HG02642 (cell line): ENCODE measurements around the gene EXT2.

Source experiments
- ATAC-seq: cut with Tn5 transposase; IDR thresholded peaks from one replicate; pipeline ENCODE4 v1.9.1; 2021; ENCODE audit warnings: mild to moderate bottlenecking; ENCODE audit not compliant: unreplicated experiment, poor library complexity

Gene EXT2

DNA sequence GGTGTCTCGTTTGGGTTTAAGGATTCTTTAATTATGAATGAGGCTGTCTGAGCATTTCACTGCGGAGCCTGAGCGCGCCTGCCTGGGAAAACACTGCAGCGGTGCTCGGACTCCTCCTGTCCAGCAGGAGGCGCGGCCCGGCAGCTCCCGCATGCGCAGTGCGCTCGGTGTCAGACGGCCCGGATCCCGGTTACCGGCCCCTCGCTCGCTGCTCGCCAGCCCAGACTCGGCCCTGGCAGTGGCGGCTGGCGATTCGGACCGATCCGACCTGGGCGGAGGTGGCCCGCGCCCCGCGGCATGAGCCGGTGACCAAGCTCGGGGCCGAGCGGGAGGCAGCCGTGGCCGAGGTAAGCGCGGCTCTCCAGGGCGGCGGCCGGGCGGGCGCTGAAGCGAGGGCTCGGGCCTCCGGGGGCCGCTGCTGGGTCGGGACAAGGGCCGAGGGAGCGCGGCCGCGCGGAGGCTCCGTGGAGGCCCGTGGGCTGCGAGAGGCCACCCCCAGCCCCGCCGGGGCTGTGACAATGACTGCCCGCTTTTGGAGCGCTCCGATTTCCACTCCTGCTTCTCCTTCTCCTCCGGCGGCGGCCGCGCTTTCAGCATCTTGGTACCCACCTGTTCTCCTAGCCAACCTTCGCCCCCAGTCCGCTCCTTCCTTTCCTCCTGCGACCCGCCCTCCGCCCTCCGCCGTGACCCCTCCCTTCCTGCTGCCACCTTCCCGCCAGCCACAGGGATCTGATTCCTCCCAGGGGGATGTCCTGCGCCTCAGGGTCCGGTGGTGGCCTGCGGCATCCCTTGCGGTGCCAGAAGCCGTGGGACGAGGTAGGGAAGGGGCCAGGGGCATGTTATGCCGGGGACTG, at the start of gene EXT2:
EXT2 (plus strand) TSS at position 173 of the 854 bp plus-strand sequence. CDS start 12,035 bp downstream, outside the sequence.
- ATAC-seq, result peak; percentile 94

DNA sequence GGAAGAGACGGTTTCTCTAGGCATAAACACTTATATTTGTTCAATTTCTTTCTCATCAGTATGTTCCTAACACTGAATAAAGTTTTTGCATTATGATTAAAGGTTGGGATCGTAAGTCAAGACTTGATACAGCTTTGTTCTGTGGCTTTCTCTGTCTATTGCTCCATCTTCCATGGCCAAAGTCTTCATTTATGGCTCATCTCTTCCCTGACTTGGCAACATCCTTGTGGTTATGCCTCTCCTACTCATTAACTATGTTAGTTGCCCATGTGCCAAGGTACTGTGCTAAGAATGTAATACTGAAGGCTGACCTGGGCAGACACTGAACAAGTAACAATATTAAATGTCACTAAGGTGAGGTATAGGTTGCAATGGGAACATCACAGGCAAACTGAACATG, 49.3 kb upstream of the EXT2 start:
- no peak for ATAC-seq

DNA sequence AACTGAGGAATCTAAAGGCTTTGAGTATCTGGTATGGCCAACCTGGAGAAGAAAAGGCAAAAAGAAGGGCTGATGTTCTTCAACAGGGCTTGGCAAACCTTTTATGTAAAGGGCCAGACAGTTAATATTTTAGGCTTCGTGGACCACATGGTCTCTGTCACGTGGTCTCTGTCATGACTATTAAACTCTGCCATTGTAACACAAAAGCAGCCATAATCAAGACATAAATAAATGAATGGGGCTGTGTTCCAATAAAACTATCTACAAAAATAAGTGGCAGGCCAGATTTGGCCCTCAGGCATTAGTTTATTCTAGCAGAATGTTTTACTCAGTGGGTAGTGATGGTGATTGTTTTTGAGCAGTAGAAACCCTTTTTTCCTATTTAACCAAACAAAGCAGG, 48.2 kb upstream of the EXT2 start:
- no peak for ATAC-seq

DNA sequence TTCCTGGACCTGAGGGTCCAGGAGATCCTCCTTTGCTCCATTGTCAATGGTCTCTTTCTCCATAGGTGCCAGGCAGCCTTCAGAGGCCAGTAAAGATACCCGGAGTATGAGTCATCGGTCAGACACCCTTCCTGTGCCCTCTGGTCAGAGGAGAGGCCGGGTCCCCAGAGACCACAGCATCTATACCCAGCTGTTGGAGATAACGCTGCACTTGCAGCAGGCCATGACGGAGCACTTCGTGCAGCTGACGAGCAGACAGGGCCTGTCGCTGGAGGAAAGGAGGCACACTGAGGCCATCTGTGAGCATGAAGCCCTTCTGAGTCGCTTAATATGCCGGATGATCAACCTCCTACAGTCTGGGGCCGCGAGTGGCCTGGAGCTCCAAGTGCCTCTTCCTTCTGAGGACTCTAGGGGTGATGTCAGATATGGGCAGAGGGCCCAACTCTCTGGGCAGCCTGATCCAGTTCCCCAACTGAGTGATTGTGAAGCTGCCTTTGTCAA, 47.5 kb upstream of the EXT2 start, which contains the start of gene ACCSL:
ACCSL (plus strand) TSS at position 51 of the 501 bp plus-strand sequence; CDS start at position 107, 56 bp downstream.
- ATAC-seq, result no peak

DNA sequence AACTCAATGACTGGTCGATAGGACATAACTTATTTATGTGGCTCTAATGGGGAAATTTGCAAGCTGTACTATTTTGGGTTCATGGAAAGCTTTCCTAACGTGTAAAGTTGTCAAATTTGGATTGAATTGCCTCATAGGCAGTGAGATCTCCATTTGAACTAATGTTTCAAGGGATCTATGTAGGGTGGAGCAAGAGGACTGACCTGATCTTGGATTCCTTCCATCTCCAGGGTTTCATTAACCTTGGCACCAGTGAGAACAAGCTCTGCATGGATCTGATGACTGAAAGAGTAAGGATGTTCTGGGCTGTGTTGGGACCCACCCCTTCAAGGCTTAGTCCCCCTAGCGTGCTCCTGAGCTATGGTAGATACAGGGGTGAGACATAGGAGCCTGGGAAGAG, 45.6 kb upstream of the EXT2 start:
- ATAC-seq, result no peak

DNA sequence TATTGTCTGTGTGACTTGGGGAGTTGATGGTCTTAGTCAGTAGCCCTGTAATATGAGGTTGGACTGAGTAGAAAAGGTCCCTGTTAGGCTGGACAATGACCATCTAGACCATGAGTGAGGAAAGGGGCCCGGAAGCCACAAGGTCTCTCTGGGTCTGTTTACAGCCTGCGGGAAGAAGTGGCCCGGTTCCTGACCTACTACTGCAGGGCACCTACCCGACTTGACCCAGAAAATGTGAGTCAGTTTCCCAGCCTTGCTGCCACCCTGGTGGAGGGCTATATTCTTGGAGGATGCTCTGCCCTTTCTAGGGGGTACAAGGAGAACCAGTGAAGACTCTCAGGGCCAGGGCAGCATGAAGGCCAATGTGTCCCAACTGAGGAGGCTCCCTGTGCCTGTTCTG, 44.3 kb upstream of the EXT2 start:
- ATAC-seq, result no peak

DNA sequence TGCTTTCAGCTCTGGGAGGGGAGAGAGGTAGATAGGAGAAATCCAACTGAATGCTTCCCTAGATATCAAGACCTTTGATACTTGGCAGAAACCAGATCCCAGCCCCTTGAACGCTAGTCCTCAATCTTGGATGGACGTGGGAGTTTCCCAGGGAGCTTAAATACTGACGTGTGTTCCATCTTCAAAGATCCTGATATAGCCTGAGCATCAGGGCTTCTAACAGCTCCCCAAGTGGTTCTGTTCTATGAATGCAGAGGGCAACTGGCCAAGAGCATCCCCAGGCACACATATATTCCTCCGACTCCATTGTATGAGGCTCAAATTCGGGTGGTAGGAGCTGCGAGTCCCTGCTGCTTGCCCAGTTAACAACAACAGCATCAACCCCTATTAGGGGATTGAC, 38.1 kb upstream of the EXT2 start:
- ATAC-seq, result no peak

DNA sequence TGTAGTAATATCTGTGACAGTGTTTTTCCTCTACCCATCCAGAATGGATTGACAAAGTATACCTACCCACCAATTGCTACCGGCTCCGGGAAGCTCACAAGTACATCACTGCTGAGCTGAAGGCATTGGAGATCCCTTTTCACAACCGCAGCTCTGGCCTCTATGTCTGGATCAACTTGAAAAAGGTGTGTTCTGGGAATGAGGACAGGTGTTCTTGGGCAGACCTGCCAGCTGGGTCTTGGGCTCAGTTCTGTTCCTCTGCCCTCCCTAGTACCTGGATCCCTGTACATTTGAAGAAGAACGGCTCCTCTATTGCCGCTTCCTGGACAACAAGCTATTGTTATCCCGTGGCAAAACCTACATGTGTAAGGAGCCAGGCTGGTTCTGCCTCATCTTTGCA, 37.2 kb upstream of the EXT2 start:
- ATAC-seq, result no peak

DNA sequence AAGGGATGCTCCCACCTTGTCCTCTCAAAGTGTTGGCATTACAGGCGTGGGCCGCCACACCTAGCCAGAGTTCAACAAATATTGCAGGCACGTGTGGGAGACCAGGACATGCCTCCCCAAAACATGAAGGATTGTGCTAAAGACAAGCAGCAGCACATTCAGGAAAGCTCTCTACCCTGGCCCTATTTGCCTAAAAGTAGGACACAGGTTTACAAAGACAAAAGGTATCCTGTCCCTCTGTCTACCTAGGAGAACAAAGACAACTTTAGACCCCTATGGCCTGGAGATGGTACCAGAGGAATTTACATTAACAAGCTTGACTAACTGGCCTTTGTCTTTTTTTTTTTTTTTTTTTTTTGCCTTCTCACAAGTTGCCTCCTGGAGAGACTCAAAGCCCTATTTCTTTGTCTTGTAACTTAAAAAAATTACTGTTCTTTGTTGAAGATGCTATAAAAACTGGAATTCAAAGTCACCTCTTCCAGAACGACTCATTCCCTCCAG, 30.3 kb upstream of the EXT2 start:
- no peak for ATAC-seq

DNA sequence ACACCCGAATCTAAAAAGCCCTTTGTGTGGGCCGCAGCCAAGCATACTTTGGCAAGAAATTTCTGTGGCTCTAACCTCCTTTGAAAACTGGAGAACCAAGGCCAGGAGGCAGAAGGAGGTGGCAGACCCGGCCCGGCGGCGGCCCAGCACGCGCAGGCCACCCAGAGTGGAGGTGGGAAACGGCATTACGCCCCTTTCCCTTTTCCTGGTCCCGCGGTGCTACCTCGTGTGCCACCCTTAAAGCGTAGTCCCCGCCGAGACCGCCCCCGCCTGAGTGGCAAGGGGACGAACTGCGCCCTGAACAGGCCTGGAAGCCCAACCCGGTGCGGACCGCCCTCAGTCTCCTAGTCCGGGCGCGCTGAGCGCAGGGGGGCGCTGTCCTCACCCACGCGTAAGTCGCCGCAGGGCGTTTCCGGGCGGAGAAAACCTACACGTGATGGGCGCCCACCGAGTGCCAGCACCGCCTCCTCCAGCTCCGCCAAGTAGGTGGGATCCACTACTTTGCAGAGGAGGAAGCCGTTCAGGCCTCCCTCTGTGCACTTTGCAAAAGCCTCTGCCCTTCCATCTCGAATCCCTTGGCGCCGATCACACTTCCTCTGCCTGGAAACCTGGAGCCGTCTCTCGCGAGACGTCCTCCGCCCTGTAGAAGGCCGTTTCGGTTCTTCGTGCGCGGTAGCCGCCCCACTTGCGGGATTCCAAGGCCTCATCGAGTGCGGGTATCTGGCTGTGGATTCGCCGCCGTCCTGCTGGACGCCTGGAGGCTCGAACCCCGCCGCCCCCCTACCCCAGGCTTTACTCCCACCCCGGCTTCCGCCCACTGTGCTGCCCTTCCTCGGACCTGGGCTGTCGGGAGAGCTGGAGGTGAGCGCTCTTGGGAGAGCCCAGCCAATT, 29.4 kb upstream of the EXT2 start, which contains the start of gene ACCS:
ACCS (plus strand) TSS at position 430 of the 891 bp plus-strand sequence. CDS start 1,358 bp downstream, outside the sequence.
- ATAC-seq, result peak; percentile 99

DNA sequence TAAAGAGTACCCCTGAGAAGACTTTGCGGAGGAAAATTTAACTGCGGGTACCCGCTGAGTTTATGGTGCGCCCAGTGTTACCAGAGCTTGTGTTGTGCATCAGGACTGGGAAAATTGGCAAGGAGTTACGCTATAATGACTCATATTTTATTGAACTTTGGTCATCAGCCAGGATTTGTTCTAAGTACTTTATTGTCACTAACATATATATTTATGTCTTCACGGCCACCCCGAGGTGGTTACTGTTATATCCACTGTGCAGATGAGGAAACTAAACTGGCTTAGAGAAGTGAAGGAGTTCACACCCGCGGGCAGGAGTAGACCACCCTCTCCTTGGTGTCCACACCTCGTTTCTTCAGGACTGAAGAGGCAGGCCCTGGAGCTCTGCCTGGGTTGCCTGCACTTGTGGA, 28.7 kb upstream of the EXT2 start:
- ATAC-seq, result no peak

DNA sequence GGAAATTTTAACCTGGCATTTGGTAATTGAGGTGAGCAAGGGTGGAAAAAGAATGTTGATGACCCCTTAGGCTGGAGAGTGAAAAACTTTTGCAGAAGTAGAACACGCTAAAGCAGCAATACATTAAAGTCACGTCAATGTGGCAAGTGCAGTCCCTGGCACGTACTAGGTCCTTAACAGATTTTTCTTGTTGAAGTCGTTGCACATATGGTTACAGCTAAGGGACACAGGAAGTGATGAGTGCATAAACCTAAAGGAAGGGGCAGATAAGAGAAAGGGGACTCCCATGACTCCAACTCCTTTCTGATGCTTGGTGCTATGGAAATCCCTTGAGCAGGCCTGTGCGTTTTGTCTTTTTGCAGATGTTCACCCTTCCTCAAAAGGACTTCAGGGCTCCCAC, 28.2 kb upstream of the EXT2 start:
- no peak for ATAC-seq

DNA sequence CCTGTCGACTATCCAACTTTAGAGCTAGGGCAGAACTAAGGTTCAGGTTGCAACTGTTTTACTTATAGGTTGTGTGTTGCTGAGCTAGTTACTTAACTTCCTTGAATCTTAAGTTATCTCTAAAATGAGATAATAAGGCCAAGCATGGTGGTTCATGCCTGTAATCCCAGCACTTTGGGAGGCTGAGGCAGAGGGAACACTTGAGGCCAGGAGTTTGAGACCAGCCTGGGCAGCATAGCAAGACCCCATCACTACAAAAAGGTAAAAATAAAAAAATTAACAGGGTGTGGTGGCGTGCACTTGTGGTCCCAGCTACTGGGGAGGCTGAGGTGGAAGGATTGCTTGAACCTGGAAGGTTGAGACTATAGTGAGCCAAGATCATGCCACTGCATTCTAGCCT, 27.3 kb upstream of the EXT2 start:
- ATAC-seq, result no peak

DNA sequence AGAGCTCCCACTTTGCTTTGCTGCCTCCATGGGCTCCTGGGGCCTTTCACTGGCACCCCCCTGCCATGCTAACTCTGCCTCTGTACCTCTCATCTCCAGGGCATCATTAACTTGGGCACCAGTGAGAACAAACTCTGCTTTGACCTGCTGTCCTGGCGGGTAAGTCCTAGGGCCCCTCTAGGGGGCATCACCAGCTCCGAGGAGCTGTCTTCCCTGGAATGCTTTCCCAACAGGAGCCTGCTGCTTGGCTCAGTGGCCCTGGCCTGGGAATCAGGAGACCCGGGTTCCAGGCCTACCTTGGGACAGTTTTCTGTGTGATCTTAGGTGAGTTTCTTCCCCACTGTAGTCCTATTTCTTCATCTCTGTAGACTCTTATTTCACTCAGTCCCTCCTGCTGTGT, 24.3 kb upstream of the EXT2 start:
- ATAC-seq, result no peak

DNA sequence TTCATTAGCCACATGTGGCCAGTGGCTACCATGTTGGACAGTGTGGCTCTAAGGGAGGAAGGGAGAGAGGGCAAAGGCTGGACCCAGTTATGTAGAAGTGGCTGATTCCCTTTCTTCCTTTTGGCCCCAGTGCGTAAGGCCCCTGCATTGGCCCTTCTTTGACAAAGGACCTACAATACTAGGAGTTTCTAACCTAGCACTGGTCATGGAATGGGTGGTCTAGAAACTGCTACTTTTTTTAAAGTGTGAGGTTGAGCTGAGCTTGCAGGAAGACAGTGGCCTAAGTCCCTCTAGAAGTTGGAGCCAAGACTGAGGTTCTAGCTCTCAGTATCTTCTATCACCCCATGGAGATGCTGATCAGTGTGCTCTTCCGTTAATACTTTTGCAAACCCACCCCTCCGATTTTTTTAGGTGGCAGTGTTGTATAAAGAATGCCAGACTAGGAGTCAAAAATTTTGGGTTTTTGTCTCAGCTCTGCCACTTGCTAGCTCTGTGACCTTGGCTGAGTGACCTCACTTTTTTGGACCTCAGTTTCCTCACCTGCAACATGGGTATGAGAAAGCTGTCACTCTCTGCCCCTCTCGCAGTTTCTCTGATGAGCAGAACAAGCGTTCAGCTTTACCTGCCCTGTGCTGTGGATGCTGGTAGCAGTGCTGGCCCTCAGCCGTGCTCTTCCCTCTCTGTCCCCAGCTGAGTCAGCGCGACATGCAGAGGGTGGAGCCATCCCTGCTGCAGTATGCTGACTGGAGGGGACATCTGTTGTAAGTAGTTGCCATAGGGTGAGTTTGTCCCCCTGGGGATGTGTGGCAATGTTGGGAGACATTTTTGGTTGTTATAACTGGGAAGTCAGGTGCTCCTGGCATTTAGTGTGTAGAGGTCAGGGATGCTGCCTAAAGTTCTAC, 22.5 kb upstream of the EXT2 start:
- ATAC-seq, result no peak

DNA sequence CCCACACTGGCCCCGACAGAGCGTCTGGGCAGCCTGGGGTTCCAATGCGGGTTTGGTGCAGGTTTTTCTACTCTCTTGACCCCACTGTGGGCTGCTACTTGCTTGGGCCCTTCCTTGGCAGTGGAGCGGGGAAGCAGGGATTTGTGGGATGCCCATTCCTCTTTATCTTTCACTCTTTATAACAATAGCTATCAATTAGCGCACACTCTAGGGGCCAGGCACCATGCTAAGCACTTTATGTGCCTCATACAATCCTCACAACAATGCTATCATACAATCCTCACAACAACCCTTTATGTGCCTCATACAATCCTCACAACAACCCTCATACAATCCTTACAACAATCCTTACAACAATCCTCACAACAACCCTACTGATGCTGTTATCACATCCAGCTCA, 16.7 kb upstream of the EXT2 start:
- no peak for ATAC-seq

DNA sequence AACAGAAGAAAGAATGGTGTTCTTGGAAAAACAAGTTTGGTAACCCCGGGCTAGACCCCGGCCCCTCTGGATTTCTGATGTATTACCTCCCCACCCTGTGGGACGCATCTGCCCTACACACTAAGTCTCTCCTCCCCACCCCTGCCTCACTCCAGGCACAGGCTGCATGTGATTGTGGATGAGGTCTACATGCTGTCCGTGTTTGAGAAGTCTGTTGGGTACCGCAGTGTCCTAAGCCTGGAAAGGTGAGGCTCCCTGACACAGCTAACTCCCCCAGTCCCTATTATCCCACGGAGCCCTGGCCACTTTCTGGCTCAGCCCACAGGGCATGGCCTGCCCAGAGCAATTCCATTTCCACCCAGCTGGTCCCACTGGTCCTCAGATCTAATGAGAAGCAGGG, 16.1 kb upstream of the EXT2 start:
- no peak for ATAC-seq

DNA sequence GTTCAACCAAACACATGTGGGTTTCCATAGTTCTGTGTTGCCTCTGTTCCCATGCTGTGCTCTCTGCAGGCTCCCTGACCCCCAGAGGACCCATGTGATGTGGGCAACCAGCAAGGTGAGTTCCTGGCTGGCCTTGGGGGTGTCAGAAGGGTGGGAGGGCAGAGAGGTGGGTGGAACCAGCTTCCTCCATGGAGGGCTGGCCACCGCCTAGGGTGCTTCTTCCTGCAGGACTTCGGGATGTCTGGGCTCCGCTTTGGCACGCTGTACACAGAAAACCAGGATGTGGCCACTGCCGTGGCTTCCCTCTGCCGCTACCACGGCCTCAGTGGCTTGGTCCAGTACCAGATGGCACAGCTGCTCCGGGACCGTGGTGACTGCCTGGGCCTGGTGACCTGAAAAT, 14.5 kb upstream of the EXT2 start:
- no peak for ATAC-seq

DNA sequence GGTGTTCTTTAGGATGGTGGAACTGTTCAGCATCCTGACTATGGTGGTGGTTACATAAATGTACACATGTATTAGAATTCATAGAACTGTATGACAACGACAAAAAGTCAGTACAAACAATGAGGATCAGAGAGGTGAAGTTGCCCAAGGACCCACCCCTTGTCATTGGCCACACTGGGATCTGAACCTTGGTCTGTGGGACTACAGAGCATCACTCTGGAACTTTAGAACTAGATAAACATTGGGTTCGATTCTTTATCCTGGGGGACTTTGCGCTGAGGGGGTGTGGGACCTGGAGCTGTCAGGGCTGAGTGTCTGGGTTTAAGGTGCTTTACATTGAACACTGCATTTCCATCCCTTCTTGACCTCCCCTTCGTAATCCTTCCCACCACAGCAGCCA, 12.8 kb upstream of the EXT2 start:
- ATAC-seq, result no peak

DNA sequence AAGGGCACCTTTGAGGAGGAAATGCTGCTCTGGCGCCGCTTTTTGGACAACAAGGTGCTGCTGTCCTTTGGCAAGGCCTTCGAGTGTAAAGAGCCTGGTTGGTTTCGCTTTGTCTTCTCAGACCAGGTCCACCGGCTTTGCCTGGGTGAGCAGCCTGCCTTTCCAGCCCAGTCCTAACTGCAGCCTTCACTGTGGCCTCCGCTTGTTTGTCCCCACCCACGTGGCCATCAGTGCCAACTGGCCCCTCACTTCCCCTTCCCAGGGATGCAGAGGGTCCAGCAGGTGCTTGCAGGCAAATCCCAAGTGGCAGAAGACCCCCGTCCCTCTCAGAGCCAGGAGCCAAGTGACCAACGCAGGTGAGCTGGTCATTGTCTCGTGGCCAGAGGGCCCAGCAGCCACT, 12.0 kb upstream of the EXT2 start:
- no peak for ATAC-seq
